HG03103 (cell line): ENCODE measurements around the gene DOCK8.
"Not testable (repeated sequence)": the region's sequence is repeated elsewhere in the genome, so short reads cannot be mapped to it uniquely, and the experiment has no call there.

Experiments used
- ATAC-seq: cut with Tn5 transposase; IDR thresholded peaks from one replicate; pipeline ENCODE4 v1.9.1; 2021; ENCODE audit warnings: low read depth; ENCODE audit not compliant: unreplicated experiment

The DOCK8 gene

DNA sequence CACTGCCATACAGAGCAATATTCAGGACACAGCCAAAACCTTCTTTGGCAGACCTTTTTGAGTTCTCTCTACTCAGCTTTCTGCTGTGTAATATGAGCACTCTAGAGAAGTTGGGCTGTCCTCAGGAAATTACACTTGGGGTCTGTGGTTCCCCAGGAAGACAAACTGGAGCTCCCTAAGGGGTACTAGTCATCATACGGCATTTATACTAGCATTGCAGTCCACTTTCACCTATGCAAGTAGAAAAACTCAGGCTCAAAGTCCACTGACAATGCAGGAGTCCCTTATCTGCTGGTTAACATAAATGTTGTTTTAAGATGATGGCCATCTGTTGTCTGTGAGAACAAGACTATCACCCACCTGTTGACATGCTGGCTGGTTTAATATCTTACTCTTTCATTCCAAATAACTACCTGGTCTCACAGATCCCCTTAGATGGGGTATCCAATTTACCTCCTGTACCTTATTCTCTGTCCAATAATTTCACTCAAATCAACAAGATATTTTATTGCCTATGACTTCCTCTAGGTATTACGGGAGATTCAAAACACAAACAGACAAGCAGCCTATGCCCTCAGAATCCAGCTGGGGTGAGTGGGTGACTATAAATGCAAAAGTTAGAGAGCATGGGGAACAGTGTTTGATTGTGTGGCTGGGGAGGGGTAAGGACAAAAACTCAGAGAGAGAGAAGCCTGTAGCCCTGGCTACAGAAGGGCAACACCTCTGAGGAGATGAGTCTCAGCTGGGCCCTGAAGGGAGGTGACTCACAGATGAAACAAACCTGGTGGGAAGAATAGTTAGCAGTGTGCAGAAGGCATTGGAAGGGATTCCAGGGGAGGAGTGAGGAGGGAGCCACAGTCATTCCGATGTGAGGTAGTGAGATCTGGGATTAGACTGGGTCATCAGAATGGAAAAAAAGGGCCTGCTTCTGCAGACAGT is 10.2 kb downstream of the DOCK8 start:
- ATAC-seq = no peak

DNA sequence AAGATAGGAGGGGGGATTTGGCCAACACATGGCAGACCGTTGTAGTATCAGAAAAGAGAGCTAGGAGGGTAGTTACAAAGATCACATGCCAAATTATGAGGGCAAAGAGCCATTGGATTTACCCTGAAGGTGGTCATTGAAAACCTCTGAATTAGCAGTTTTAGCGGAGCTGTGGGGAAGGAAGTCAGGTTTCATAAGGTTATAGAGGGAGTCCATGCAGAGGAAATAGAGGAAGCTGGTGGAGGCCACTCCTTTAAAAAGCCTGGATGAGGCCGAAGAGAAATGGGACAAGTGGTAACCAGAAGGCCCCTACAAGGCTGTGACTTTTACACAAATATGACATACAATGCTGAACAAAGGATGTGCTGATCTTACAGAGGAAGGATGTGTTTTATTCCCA is 13.2 kb downstream of the DOCK8 start:
- no peak for ATAC-seq

DNA sequence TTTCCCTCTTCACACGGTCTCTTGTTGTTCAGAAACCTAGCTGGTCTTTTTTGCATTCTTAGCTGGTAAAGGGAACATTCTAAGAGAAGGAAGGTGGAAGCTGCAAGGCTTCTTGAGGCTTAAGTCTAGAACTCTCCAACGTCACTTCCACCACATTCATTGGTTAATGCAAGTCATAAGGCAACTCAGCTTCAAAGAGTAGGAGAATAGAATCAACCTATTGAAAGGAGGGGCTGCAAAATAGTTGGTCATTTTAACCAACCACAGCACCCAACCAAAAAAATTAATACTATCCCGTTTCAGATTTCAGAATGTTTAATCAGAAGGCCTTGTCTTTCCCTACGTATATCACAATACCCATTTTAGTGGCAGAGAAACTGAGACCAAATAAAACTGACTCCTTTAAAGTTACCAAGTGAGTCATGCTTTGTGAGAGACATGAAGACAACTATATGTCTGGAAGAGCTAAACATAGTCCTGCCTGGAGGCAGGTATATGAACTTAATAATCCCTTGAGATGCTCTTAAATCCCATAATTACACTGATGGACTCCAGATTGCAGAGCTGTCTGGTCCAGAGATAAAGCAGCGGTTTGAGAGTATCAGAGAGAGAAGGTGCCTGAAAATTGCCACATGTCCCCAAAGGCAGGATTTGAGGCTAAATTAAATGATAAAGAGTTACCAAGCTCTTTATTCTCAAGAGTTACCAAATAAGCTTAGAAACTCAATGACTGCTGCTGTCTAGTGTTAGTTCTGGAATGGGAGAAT is 14.4 kb downstream of the DOCK8 start:
- ATAC-seq = no peak

DNA sequence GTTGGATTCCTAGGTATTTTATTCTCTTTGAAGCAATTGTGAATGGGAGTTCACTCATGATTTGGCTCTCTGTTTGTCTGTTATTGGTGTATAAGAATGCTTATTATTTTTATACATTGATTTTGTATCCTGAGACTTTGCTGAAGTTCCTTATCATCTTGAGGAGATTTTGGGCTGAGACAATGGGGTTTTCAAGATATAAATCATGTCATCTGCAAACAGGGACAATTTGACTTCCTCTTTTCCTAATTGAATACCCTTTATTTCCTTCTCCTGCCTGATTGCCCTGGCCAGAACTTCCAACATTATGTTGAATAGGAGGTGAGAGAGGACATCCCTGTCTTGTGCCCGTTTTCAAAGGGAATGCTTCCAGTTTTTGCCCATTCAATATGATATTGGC is 17.0 kb downstream of the DOCK8 start:
- ATAC-seq = not testable (repeated sequence)

DNA sequence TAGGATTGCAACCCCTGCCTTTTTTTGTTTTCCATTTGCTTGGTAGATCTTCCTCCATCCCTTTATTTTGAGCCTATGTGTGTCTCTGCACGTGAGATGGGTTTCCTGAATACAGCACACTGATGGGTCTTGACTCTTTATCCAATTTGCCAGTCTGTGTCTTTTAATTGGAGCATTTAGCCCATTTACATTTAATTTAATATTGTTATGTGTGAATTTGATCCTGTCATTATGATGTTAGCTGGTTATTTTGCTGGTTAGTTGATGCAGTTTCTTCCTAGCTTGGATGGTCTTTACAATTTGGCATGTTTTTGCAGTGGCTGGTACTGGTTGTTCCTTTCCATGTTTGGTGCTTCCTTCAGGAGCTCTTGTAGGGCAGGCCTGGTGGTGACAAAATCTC is 19.0 kb downstream of the DOCK8 start:
- ATAC-seq = not testable (repeated sequence)

DNA sequence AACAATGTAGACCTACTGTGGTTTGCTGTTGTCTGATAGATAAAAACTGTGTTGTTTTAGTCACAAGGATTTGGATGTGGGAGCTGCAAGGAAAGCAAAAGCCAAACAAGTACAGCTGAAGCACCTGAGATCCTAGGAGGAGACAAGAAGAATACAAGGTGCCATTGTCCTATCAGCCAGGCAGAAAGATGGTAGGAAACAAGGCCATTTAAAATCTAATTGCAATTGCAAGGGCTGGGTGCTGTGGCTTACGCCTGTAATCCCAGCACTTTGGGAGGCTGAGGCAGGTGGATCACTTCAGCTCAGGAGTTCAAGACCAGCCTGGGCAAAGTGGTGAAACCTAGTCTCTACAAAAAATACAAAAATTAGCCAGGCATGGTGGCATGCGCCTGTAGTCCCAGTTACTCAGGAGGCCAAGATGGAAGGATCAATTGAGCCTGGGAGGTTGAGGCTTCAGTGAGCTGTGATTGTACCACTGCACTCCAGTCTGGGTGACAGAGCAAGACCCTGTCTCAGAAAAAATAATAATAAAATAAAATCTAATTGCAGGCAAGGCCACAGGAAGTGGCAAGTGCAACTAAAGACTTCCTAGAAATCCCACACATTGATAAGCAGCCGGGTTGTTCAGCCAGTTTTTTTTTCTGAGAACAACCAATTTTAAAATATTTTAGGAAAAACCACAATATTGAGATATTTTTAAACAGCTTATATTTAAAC is 22.6 kb downstream of the DOCK8 start:
- no peak for ATAC-seq

DNA sequence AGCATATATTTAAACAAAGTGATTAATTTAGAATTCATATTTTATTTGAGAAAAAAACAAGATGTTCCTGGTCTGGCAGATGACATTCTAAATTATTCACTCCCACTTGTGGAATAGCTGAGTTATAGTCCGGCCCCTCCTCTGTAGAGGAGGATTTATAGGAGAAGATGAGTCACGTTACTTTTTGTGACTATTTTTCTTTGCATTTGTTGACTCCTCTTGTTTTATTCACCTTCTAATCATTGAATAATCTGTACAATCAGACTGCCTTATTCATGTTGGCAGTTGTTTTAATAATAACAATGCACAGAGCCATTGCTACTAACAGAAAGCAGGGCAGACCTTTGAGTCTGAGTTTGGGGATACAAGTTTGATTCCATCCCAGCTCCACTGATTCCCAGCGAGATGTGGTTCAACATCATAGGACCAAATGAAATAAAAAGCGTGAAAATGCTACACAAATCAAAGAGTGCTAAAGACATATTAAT is 23.2 kb downstream of the DOCK8 start:
- ATAC-seq = no peak

DNA sequence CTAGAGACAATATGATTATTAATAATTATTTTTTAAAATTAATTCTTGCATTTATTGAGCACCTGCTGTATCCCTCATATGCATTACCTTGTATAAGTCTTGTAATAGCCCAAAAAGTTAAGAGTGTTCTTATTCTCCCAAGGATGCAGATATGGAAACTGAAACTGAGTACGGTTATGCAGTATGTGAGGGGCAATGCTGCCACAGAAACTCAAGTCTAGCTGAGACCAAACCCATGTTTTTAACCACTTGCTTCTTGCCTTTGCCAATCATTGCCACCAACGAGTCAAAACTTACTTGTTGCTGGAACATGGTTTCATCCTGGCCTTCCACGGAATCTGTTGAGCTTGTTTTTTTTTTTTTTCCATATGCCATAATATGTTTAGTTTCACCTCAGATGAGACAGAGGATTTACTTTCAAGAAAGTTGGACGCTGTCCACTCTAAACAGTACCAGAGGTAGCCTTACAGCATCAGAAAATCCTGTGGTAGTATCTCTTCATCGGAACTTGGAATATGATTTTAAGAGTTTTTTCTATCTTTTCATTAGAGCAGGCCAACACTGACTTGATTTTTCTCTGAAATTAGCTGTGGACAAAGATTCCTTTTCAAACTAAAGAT is 27.9 kb downstream of the DOCK8 start:
- no peak for ATAC-seq

DNA sequence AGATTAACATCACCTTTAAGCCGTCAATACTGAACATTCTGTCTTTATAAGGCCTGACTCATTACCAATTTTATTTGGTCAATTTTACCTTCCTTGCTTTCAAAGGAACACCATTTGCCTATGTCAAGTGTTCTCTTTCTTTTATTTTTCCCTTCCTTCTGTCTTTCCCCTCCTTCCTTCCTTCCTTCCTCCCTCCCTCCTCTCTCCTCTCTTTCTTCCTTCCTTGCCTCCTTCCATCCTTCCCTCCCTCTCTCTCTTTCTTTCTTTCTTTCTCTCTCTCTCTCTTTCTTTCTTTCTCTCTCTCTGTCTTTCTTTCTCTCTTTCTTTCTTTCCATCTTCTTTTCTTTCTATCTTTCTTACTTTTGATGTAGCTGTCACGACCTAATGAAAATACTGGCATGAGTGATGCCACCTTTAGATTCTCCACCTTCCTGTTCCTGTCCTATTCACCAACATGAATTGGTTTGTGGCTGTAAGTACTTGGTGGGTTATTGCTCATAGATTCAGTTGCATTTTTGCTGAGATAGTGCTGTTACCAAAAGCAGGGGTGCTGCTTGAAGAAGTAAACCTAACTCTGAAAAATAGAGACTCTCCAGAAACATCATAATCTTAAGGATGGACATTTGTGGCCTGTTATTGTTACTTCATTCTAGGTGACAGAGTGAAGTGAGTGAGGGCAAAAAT is 33.8 kb downstream of the DOCK8 start:
- ATAC-seq = no peak

DNA sequence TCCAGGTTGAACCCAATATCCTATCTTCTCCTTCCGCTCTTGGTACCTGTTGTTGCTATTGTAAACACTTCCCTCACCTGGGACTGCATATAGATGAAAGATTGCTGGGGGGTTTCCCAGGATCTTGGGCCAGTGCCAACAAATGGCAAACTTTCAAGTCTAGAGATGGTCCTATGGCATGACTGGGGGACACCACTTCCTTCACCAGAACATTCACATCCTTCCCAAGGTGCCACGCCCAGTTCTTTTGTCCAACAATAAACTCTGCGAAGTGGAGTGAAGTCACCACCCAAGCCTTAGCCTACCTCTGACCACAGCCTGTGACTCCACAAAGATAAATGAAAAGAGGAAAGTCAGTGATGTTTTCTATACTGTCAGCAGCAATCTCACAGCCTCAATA is 34.4 kb downstream of the DOCK8 start:
- no peak for ATAC-seq

DNA sequence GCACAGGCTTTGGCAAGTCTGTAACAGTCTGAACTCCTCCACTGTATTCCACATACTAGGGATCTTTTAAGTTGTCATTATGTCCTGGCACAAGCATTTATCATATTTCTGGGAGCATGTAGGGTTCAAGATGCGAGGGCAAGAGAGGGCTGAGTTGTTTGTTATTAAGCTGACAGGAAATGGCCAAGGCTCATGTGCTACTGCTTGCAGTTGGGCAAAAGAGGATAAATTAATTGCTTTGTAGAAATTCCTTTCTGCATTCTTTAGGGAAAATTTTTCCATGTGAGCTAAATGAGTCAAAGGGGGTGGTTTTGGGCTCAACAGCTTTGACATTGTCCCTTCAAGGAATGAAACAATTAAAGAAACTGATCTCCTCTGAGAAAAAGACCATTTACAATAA is 35.4 kb downstream of the DOCK8 start:
- no peak for ATAC-seq

DNA sequence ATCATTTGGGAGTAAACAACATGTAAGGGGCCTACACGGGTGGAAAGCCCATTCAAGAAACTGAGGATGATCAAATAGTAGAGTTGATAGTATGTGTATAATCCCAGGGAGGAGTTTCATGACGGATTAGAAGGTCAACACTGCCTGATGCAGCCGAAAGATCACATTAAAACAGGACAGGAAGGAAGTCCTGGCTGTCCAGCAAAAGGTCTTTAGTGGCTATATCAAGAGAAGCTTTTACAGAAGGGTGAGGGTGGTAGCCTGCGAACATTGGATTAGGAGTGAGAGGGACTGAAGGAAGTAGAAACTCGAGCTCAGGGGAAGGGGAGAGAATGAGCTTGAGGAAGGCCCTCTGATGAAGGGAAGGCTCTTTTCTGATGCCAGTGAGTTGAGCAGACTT is 36.0 kb downstream of the DOCK8 start:
- ATAC-seq = no peak

DNA sequence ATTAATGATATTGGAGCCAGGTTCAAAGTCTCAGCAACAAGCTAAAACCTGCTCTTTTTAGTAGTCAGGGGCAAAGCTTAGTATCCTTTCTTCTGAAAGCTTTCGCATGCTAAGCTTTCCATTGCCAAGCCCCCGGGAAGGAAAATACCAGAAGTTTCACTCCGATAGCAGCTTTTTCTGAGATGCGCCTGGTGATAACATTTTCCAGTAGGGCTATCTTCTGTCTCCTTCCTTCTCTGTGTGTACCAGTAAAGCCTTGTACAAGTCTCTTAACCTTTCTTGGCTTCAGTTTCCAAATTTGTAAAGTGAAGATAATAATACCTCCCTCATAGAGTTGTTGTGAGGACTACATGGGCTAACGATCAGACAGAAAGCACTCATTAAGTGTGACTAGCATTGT is 36.7 kb downstream of the DOCK8 start:
- no peak for ATAC-seq

DNA sequence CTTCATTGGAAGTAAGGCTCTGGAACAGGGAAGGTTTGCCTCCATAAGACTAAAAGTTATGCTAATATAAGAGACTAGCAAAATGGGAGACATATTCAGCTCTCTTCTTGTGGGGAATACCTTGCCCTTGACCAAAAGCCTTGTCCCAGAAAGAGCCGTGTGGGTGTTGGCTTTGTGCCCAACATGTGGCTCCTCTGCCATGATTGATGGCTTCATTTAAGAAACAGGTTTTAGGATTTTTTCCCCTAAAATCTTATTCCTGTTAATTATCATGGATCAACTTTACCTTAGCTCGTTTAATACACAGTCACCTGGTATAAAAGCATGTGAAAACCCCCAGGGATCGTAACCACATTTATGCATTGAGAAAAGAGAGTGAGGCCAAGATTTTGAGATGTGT is 38.9 kb downstream of the DOCK8 start:
- ATAC-seq = no peak

DNA sequence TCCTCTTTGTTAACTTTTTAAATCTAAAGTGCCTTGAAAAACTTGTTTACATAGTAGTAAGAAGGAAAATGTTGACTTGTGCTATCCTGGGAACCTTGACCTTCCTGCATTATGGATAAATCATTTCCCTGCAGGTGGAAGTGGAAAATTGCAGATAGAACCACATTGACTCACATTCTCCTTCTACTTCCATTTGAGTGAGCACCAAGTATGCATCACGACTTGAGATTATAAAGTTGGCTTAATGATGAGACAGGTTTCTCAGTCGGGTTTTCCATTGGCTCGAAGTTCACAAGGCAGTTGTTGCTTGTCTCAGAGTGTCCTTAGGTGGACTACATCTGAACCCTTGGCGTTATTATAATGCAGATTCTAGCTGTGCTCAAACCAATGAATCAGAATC is 39.9 kb downstream of the DOCK8 start:
- ATAC-seq = no peak

DNA sequence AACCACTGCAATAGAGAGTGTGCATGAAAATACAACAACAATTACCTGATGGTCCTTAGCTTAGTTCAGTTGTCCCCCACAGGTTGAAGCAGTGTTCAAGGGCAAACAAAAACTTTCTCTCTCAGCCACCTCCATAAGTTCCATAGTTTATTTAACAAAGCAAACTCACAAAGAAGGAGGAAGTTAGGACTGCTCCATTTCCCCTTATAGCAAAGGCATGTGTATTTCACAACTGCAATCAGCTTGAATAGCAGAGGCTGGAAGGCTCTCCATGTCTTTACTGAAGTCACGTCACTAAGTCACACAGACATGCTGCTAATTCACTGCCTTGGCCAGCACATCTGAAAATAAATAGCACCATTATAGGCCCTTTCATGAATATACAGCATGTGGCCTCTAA is 43.3 kb downstream of the DOCK8 start:
- no peak for ATAC-seq

DNA sequence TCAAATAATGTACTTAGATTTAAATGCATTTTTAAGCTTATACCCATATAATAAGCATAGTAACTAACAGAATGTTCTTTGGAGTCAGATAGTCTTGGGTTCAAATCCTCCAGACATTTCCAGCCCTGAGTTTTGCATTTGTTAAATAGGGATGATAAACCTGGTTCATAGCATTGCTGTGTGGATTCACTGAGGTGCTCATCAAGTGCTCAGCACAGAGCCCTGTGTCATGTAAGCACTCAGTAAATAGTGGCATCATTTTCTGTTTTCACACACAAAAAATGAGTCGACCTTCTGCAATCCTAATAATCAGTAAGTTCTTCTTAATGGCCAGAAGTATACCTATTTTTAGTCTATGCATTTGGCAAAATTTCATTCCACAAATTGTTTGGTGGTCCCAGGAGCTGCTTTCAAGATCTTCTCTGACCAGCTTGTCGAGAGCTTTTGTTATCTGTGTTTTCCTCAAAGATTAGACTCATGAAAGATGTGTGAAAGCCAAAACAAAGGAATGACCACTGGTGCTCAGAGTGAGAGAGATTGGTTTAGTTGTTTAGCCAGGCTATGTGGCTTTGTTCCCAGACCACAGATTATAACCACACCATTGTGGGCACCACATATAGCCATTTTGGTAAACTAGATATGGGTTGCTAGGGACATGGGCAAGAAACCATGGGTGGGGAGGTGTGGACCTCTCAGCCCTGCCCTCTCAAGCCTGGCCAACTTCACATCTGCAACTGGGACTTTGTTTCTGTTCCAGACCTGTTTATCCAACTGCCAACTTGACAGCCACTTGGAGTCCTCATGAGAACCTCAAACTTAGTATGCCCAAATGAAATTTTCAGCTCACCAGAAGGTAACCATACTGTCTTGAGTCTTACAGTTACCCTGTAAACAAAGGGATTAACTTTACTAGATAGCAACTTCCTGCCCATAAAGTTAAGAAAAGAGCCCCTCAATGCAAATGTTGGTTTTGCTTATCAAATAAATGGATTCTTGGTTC is 45.0 kb downstream of the DOCK8 start:
- no peak for ATAC-seq

DNA sequence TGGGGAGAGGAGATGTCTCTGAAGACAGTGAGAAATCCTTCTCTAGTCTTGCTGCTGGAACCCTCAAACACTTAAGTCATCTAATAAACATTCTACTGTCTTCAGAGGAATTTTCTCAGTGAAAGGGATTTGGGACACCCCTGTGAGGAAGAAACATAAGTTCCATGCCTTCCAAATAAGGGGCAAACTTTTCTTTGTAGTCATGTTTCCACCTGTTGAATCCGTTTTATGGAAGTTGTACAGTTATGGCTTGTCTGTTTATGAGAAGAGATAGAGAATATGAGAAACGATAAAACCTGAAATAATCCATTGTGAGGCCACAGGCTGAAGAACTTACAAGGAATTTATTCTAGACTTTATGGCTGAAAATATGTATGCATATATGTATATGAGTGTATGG is 49.6 kb downstream of the DOCK8 start:
- no peak for ATAC-seq
